ENCODE data around the gene CCL1.

DNA sequence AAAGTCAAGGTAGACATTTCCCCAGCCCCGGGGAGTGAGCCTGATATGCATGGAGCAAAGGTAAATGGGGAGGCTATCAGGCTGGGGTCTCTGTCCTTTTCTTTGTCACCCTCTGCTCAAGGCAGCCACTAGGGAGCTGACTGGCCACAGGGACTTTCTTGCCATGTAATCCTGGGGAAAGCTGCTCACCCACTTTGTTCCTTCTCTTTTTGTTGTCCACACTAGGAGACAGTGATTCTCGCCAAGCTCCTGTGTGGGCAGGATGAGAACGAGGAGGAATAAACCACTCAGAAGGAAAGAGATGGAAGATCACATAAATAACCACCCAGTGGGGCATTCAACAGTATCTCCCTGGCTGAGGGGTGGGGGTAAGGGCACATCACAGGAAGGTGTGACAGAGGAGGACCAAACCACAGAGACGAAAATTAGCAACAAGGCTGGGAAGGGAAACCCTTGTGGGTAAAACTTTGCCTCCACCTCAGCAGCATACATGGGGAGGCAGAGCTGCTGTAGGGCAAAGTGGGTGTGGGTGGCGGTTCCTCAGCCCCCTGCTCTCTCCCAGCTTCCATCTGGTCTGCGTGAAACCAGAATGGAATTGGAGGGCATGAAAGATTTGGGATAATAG is 26.2 kb upstream of the CCL1 start:
- TF ChIP-seq POLR2A (IDR thresholded peaks at IDR 0.05), result no peak
- TF ChIP-seq, protein P1, sequence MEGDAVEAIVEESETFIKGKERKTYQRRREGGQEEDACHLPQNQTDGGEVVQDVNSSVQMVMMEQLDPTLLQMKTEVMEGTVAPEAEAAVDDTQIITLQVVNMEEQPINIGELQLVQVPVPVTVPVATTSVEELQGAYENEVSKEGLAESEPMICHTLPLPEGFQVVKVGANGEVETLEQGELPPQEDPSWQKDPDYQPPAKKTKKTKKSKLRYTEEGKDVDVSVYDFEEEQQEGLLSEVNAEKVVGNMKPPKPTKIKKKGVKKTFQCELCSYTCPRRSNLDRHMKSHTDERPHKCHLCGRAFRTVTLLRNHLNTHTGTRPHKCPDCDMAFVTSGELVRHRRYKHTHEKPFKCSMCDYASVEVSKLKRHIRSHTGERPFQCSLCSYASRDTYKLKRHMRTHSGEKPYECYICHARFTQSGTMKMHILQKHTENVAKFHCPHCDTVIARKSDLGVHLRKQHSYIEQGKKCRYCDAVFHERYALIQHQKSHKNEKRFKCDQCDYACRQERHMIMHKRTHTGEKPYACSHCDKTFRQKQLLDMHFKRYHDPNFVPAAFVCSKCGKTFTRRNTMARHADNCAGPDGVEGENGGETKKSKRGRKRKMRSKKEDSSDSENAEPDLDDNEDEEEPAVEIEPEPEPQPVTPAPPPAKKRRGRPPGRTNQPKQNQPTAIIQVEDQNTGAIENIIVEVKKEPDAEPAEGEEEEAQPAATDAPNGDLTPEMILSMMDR (IDR thresholded peaks at IDR 0.05), result no peak

All from tibial nerve (tissue), 3 donors.